H9 (cell line): Measurements from ENCODE around the gene CDH5. TPM values are rescaled to one million over a fixed set of nuclear protein-coding genes. Genes with fewer than 3 reads are reported as not detected.

Source experiments
- DNase-seq: peaks from one replicate; pipeline ENCODE4 v3.0.0-alpha.2; 2017
- H2AFZ ChIP-seq: one replicate; pipeline ENCODE4 v1.6.1; 2013; ENCODE audit warnings: mild to moderate bottlenecking, low read length, control low read depth, moderate library complexity
- H2AK5ac ChIP-seq: 2 replicates; pipeline ENCODE4 v1.6.1; 2013; ENCODE audit warnings: low read length, control low read depth, mixed read lengths; ENCODE audit not compliant: insufficient read length
- H2BK120ac ChIP-seq: one replicate; pipeline ENCODE4 v1.6.1; 2013; ENCODE audit warnings: low read depth, mild to moderate bottlenecking, low read length, control low read depth, inconsistent platforms; ENCODE audit not compliant: poor library complexity, severe bottlenecking
- H2BK12ac ChIP-seq: 2 replicates; pipeline ENCODE4 v1.6.1; 2013; ENCODE audit warnings: low read length, control low read depth, mixed read lengths, low read depth; ENCODE audit not compliant: insufficient read length
- H2BK15ac ChIP-seq: 2 replicates; pipeline ENCODE4 v1.6.1; 2013; ENCODE audit warnings: low read depth, low read length, control low read depth
- H2BK20ac ChIP-seq: one replicate; pipeline ENCODE4 v1.6.1; 2013; ENCODE audit warnings: low read depth, mild to moderate bottlenecking, low read length, control low read depth, inconsistent platforms; ENCODE audit not compliant: poor library complexity, severe bottlenecking
- H2BK5ac ChIP-seq: 2 replicates; pipeline ENCODE4 v1.6.1; 2013; ENCODE audit warnings: low read length, control low read depth, mixed read lengths; ENCODE audit not compliant: insufficient read length
- H3K14ac ChIP-seq: 2 replicates; pipeline ENCODE4 v1.6.1; 2013; ENCODE audit warnings: low read length, control low read depth; ENCODE audit not compliant: insufficient read depth
- H3K18ac ChIP-seq: 2 replicates; pipeline ENCODE4 v1.6.1; 2013; ENCODE audit warnings: low read depth, mild to moderate bottlenecking, mixed read lengths, low read length, control low read depth; ENCODE audit not compliant: insufficient read length
- H3K23ac ChIP-seq: 2 replicates; pipeline ENCODE4 v1.6.1; 2013; ENCODE audit warnings: low read length, control low read depth, mixed read lengths, low read depth; ENCODE audit not compliant: insufficient read length
- H3K23me2 ChIP-seq: 2 replicates; pipeline ENCODE4 v1.6.1; 2013; ENCODE audit warnings: low read depth, mild to moderate bottlenecking, mixed read lengths, low read length, control low read depth; ENCODE audit not compliant: insufficient read length, poor library complexity, severe bottlenecking
- H3K27ac ChIP-seq: 2 replicates; pipeline ENCODE4 v1.5.1; 2013; ENCODE audit warnings: low read length, control low read depth, mixed read lengths, low read depth; ENCODE audit not compliant: insufficient read length
- H3K27me3 ChIP-seq: 2 replicates; pipeline ENCODE4 v1.6.1; 2013; ENCODE audit warnings: low read length, control low read depth, inconsistent platforms; ENCODE audit not compliant: insufficient read depth
- H3K4ac ChIP-seq: 2 replicates; pipeline ENCODE4 v1.6.1; 2013; ENCODE audit warnings: low read depth, mild to moderate bottlenecking, control low read depth, inconsistent platforms, low read length, moderate library complexity
- H3K4me1 ChIP-seq: 2 replicates; pipeline ENCODE4 v1.6.1; 2013; ENCODE audit warnings: low read length, control low read depth, inconsistent platforms; ENCODE audit not compliant: insufficient read depth
- H3K4me2 ChIP-seq: 2 replicates; pipeline ENCODE4 v1.6.1; 2013; ENCODE audit warnings: low read length, control low read depth, mixed read lengths; ENCODE audit not compliant: insufficient read length, insufficient read depth
- H3K56ac ChIP-seq: 2 replicates; pipeline ENCODE4 v1.6.1; 2013; ENCODE audit warnings: low read depth, mild to moderate bottlenecking, mixed read lengths, low read length, control low read depth; ENCODE audit not compliant: insufficient read length
- H3K79me1 ChIP-seq: 2 replicates; pipeline ENCODE4 v1.6.1; 2013; ENCODE audit warnings: low read depth, mild to moderate bottlenecking, moderate library complexity, low read length, control low read depth, inconsistent platforms; ENCODE audit not compliant: insufficient read depth, poor library complexity, severe bottlenecking
- H3K79me2 ChIP-seq: 2 replicates; pipeline ENCODE4 v1.6.1; 2013; ENCODE audit warnings: low read length, control low read depth, inconsistent platforms; ENCODE audit not compliant: insufficient read depth
- H3K9ac ChIP-seq: 2 replicates; pipeline ENCODE4 v1.6.1; 2013; ENCODE audit warnings: low read length, control low read depth, mixed read lengths; ENCODE audit not compliant: insufficient read length; ENCODE audit errors: extremely low read depth
- H3K9me3 ChIP-seq: one replicate; pipeline ENCODE4 v1.6.1; 2013; ENCODE audit warnings: low read depth, low read length, inconsistent platforms; ENCODE audit not compliant: control insufficient read depth
- H3T11ph ChIP-seq: one replicate; pipeline ENCODE4 v1.6.1; 2013; ENCODE audit warnings: mild to moderate bottlenecking, low read length, control low read depth, inconsistent platforms
- H4K20me1 ChIP-seq: one replicate; pipeline ENCODE4 v1.6.1; 2013; ENCODE audit not compliant: control insufficient read depth, insufficient read length, insufficient read depth
- H4K5ac ChIP-seq: 2 replicates; pipeline ENCODE4 v1.6.1; 2013; ENCODE audit warnings: low read depth, mild to moderate bottlenecking, mixed read lengths, low read length, control low read depth; ENCODE audit not compliant: insufficient read length
- H4K8ac ChIP-seq: replicated peaks from 2 replicates; pipeline ENCODE4 v1.6.1; 2013; ENCODE audit warnings: low read length, control low read depth, mixed read lengths, low read depth; ENCODE audit not compliant: insufficient read length
- H4K91ac ChIP-seq: 2 replicates; pipeline ENCODE4 v1.6.1; 2013; ENCODE audit warnings: low read depth, mild to moderate bottlenecking, moderate library complexity, mixed read lengths, low read length, control low read depth; ENCODE audit not compliant: insufficient read length
- H3K27ac Mint-ChIP-seq, 3 experiments: 2 replicates in 2 of 3; 3 replicates in 1 of 3; pipeline ENCODE4 v1.8.0; 2020 to 2021; ENCODE audit warnings: mixed read lengths in 3 of 3, mild to moderate bottlenecking in 1 of 3, moderate library complexity in 1 of 3
- H3K27me3 Mint-ChIP-seq: 2 replicates; pipeline ENCODE4 v1.8.0; 2021; ENCODE audit warnings: low read depth, mild to moderate bottlenecking, moderate library complexity, mixed read lengths
- H3K36me3 Mint-ChIP-seq, 3 experiments: 2 replicates in 2 of 3; 3 replicates in 1 of 3; pipeline ENCODE4 v1.8.0; 2020 to 2021; ENCODE audit warnings: low read depth in 3 of 3, mixed read lengths in 3 of 3; ENCODE audit not compliant: insufficient read depth in 1 of 3
- H3K4me1 Mint-ChIP-seq, 2 experiments: 2 replicates each; pipeline ENCODE4 v1.8.0; 2020; ENCODE audit warnings: mixed read lengths in 2 of 2
- H3K4me3 Mint-ChIP-seq, 2 experiments: 2 replicates in 1 of 2; 3 replicates in 1 of 2; pipeline ENCODE4 v1.8.0; 2020 to 2021; ENCODE audit warnings: mild to moderate bottlenecking in 2 of 2, mixed read lengths in 2 of 2, moderate library complexity in 1 of 2
- H3K9me3 Mint-ChIP-seq, 2 experiments: 2 replicates in 1 of 2; 3 replicates in 1 of 2; pipeline ENCODE4 v1.8.0; 2020; ENCODE audit warnings: mild to moderate bottlenecking in 2 of 2, mixed read lengths in 2 of 2, moderate library complexity in 1 of 2
- CTCF ChIP-seq: fragments of 200-600 bp; sonication (generic); conservative IDR thresholded peaks from 3 replicates; pipeline ENCODE4 v1.8.0; 2021; ENCODE audit warnings: antibody characterized with exemption, mild to moderate bottlenecking
- WGBS: extraction: QIAGEN DNeasy Blood & Tissue Kit; methylation state at CpG from one replicate; pipeline ENCODE4 v1.1.7; 2013; ENCODE audit warnings: missing lambda C conversion rate, low lambda C conversion rate, mixed read lengths; ENCODE audit not compliant: insufficient read length; ENCODE audit errors: extremely low coverage; 5-methylcytosine and 5-hydroxymethylcytosine counted together
- total RNA-seq: library from RNA; stranded (reverse); gene quantifications from 2 replicates; pipeline ENCODE4 v1.2.1, GENCODE V29; 2021

Gene CDH5
- total RNA-seq, 1 experiment from 2014 or later: 0.20 TPM

- peaks cover 5% of the 10 kb centered on the region; the same call in 1 of the 2 replicates for H3K4me1 ChIP-seq
- peaks cover 16 to 31% of the 10 kb centered on the region in 2 experiments for H3K4me1 Mint-ChIP-seq
- no peak overlapping the region for H3K23ac ChIP-seq
- 0 out of 7 replicates have a peak overlapping the region, but pooled peaks of 1 of the 3 experiments have one; percentile 80 for H3K27ac Mint-ChIP-seq
- no peaks in the 10 kb centered on the region for H3K9me3 Mint-ChIP-seq
- H3K4ac ChIP-seq: no peak overlapping the region
- H2BK15ac ChIP-seq: no peak overlapping the region
- H4K20me1 ChIP-seq: no peaks in the 10 kb centered on the region
- no peak overlapping the region for H3K56ac ChIP-seq
- H3K9ac ChIP-seq: no peak overlapping the region
- DNase-seq: peak; percentile 60
- H4K5ac ChIP-seq: no peak overlapping the region
- no peak overlapping the region for H3K4me3 Mint-ChIP-seq
- H3K27ac ChIP-seq: no peak overlapping the region
- no peak for TF ChIP-seq CTCF
- H3K4me2 ChIP-seq: no peak overlapping the region
- no peaks in the 10 kb centered on the region for H3K79me1 ChIP-seq
- no peak overlapping the region for H2BK20ac ChIP-seq
- no peaks in the 10 kb centered on the region for H3K36me3 Mint-ChIP-seq
- H3K9me3 ChIP-seq: no peaks in the 10 kb centered on the region
- WGBS: no CpG with 5 or more reads among the region's 9 CpGs
- H3K27me3 ChIP-seq: peaks cover 3% of the 10 kb centered on the region; the same call in 1 of the 2 replicates
- H3K14ac ChIP-seq: no peak overlapping the region
- no peak overlapping the region for H4K91ac ChIP-seq
- H2AK5ac ChIP-seq: no peak overlapping the region
- H2BK120ac ChIP-seq: no peak overlapping the region
- no peak overlapping the region for H2AFZ ChIP-seq
- no peaks in the 10 kb centered on the region for H3K79me2 ChIP-seq
- no peaks in the 10 kb centered on the region for H3K23me2 ChIP-seq
- H3T11ph ChIP-seq: no peak overlapping the region
- H2BK12ac ChIP-seq: no peak overlapping the region
- H3K18ac ChIP-seq: peak overlapping the region; percentile 68
- no peak overlapping the region for H2BK5ac ChIP-seq
- no peak overlapping the region for H4K8ac ChIP-seq
- peaks cover 43% of the 10 kb centered on the region for H3K27me3 Mint-ChIP-seq
Observed at GRCh38 chr16:66434619-66435430, 68.3 kb downstream of the CDH5 start.
